ENCODE data around the gene MFSD8. TPM values are rescaled to one million over a fixed set of nuclear protein-coding genes. Genes with fewer than 3 reads are reported as not detected.
"Not testable (repeated sequence)": the region's sequence is repeated elsewhere in the genome, so short reads cannot be mapped to it uniquely, and the experiment has no call there.

The MFSD8 gene
- total RNA-seq, 1 experiment from 2014 or later: 16.6 TPM

DNA sequence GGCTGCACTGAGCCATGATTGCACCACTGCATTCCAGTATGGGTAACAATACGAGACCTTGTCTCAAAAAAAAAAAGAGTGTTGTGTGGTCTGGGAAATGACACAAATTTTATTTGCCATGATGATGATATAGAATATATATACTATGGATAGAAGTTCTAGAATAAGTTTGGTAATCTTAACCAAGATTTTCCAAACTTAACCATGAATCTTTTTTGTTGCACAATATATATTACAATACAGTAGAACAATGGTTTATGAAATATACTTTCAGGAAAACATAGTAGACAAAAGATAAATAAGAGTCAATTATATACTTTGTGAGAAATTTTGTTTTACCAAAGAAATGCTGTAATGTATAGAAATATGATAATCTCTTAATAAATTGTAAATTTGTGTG is 34.8 kb downstream of the MFSD8 start:
- Histone ChIP-seq H3K27ac (ENCODE audit: low read depth, low read length, poor library complexity, severe bottlenecking) (no peak overlapping the region), H3K36me3 (ENCODE audit: insufficient read depth, low read length, poor library complexity, severe bottlenecking) (no peaks in the 10 kb centered on the region), H3K9me3 (ENCODE audit: low read depth, low read length, poor library complexity, severe bottlenecking) (no peaks in the 10 kb centered on the region), H3K4me1 (ENCODE audit: insufficient read depth, low read length, poor library complexity, severe bottlenecking) (no peaks in the 10 kb centered on the region), H3K27me3 (replicated peaks; ENCODE audit: insufficient read depth, low read depth, low read length, poor library complexity) (no peaks in the 10 kb centered on the region), H3K4me3 (ENCODE audit: low read depth, low read length, poor library complexity, severe bottlenecking) (no peak overlapping the region)
- no TSS peak for BruUV-seq (replicated peaks)
- ChIA-PET POLR2A (ENCODE audit: low non-redundant PET) (no interaction called here), CTCF (no interaction called here)
- intact Hi-C loops (cut with micrococcal nuclease; ENCODE audit: unreplicated experiment): no loop called here
- no peak for TF ChIP-seq EZH2 (IDR thresholded peaks at IDR 0.05; ENCODE audit: borderline replicate concordance, low read depth, low read length, poor library complexity, severe bottlenecking)
- TF ChIP-seq CTCF (conservative IDR thresholded peaks at IDR 0.05; ENCODE audit: low read depth, low read length): no peak
- DNase-seq (ENCODE audit: low spot score): no peak

- H3K27me3 ChIP-seq (replicated peaks; ENCODE audit: insufficient read depth, low read depth, low read length, poor library complexity); H3K27ac ChIP-seq (ENCODE audit: low read depth, low read length, poor library complexity, severe bottlenecking); intact Hi-C loops (cut with micrococcal nuclease; ENCODE audit: unreplicated experiment); H3K4me3 ChIP-seq (ENCODE audit: low read depth, low read length, poor library complexity, severe bottlenecking); BruUV-seq (replicated peaks); CTCF ChIA-PET; H3K9me3 ChIP-seq (ENCODE audit: low read depth, low read length, poor library complexity, severe bottlenecking); POLR2A ChIA-PET (ENCODE audit: low non-redundant PET); H3K4me1 ChIP-seq (ENCODE audit: insufficient read depth, low read length, poor library complexity, severe bottlenecking); DNase-seq (ENCODE audit: low spot score); H3K36me3 ChIP-seq (ENCODE audit: insufficient read depth, low read length, poor library complexity, severe bottlenecking): not testable (repeated sequence)
Observed at GRCh38 chr4:127925720-127926119, 39.3 kb downstream of the MFSD8 start.

DNA sequence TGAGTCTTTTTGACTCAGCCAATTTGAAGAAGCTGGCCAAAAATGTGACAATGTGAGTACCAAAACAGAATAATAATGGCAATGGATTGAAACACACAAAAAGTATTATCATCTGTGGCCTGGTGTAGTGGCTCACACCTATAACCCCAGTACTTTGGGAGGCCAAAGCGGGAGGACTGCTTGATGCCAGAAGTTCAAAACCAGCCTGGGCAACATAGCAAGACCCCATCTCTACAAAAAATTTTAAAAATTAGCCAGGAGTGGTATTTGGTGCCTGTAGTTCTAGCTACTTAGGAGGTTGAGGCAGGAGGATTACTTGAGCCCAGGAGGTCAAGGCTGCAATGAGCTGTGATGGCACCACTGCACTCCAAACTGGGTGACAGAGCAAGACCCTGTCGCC is 42.7 kb downstream of the MFSD8 start:
- Histone ChIP-seq H3K36me3 (ENCODE audit: insufficient read depth, low read length, poor library complexity, severe bottlenecking) (peaks cover 6% of the 10 kb centered on the region), H3K4me3 (ENCODE audit: low read depth, low read length, poor library complexity, severe bottlenecking) (no peak overlapping the region), H3K4me1 (ENCODE audit: insufficient read depth, low read length, poor library complexity, severe bottlenecking) (no peaks in the 10 kb centered on the region), H3K9me3 (ENCODE audit: low read depth, low read length, poor library complexity, severe bottlenecking) (no peaks in the 10 kb centered on the region), H3K27me3 (replicated peaks; ENCODE audit: insufficient read depth, low read depth, low read length, poor library complexity) (no peaks in the 10 kb centered on the region), H3K27ac (ENCODE audit: low read depth, low read length, poor library complexity, severe bottlenecking) (no peak overlapping the region)
- intact Hi-C loops (cut with micrococcal nuclease; ENCODE audit: unreplicated experiment): no loop called here
- TF ChIP-seq CTCF (conservative IDR thresholded peaks at IDR 0.05; ENCODE audit: low read depth, low read length) (no peak), EZH2 (IDR thresholded peaks at IDR 0.05; ENCODE audit: borderline replicate concordance, low read depth, low read length, poor library complexity, severe bottlenecking) (no peak)
- DNase-seq (ENCODE audit: low spot score): no peak
- POLR2A ChIA-PET (ENCODE audit: low non-redundant PET): no interaction called here
- no TSS peak for BruUV-seq (replicated peaks)
- CTCF ChIA-PET: no interaction called here

- no peak overlapping the region for H3K27ac ChIP-seq (ENCODE audit: low read depth, low read length, poor library complexity, severe bottlenecking)
- no TSS peak for BruUV-seq (replicated peaks)
- no peak for DNase-seq (ENCODE audit: low spot score)
- no peak for TF ChIP-seq EZH2 (IDR thresholded peaks at IDR 0.05; ENCODE audit: borderline replicate concordance, low read depth, low read length, poor library complexity, severe bottlenecking)
- no peak for TF ChIP-seq CTCF (conservative IDR thresholded peaks at IDR 0.05; ENCODE audit: low read depth, low read length)
- intact Hi-C loops (cut with micrococcal nuclease; ENCODE audit: unreplicated experiment): no loop called here
- H3K4me3 ChIP-seq (ENCODE audit: low read depth, low read length, poor library complexity, severe bottlenecking): no peak overlapping the region
- H3K4me1 ChIP-seq (ENCODE audit: insufficient read depth, low read length, poor library complexity, severe bottlenecking): no peaks in the 10 kb centered on the region
- ChIA-PET CTCF (no interaction called here), POLR2A (ENCODE audit: low non-redundant PET) (no interaction called here)
- no peaks in the 10 kb centered on the region for H3K27me3 ChIP-seq (replicated peaks; ENCODE audit: insufficient read depth, low read depth, low read length, poor library complexity)
- H3K9me3 ChIP-seq (ENCODE audit: low read depth, low read length, poor library complexity, severe bottlenecking): no peaks in the 10 kb centered on the region
- peaks cover 6% of the 10 kb centered on the region for H3K36me3 ChIP-seq (ENCODE audit: insufficient read depth, low read length, poor library complexity, severe bottlenecking)
Observed at GRCh38 chr4:127920521-127920920, 44.5 kb downstream of the MFSD8 start.
